Psoas muscle (tissue), 8 donors: ENCODE data around the gene CMTM8. TPM values are rescaled to one million over a fixed set of nuclear protein-coding genes. Genes with fewer than 3 reads are reported as not detected.

Source experiments
- ATAC-seq, 4 donors: fragments of 200-7000 bp; cut with Tn5 transposase; one replicate each; pipeline ENCODE4 v1.9.1; 2020; ENCODE audit warnings: moderate library complexity in 3 of 4, mild to moderate bottlenecking in 2 of 4
- DNase-seq, 2 donors: peaks; one replicate each; pipeline ENCODE4 v3.0.0-alpha.2; 2020
- H3K27ac ChIP-seq: fragments of 200-600 bp; one replicate; pipeline ENCODE4 v1.8.0; 2022
- H3K27me3 ChIP-seq, 3 donors: fragments of 200-600 bp in 1 of 3; one replicate each; pipeline versions ENCODE4 v1.6.1 to v1.8.0; 2013 to 2022; ENCODE audit warnings: low read length in 2 of 3, mild to moderate bottlenecking in 2 of 3, moderate library complexity in 1 of 3; ENCODE audit not compliant: insufficient read depth in 3 of 3
- H3K36me3 ChIP-seq, 2 donors: fragments of 200-600 bp in 1 of 2; one replicate each; pipeline versions ENCODE4 v1.6.1 to v1.8.0; 2013 to 2022; ENCODE audit warnings: low read depth in 1 of 2, mild to moderate bottlenecking in 1 of 2, moderate library complexity in 1 of 2; ENCODE audit not compliant: insufficient read depth in 1 of 2
- H3K4me1 ChIP-seq: fragments of 200-600 bp; one replicate; pipeline ENCODE4 v1.8.0; 2022
- H3K4me3 ChIP-seq: fragments of 200-600 bp; one replicate; pipeline ENCODE4 v1.8.0; 2022; ENCODE audit warnings: mild to moderate bottlenecking
- H3K9me3 ChIP-seq: fragments of 200-600 bp; one replicate; pipeline ENCODE4 v1.8.0; 2022
- WGBS, 3 donors: extraction: QIAGEN DNeasy Blood & Tissue Kit; methylation state at CpG; one replicate each; pipeline versions ENCODE4 v1.1.6 to v1.1.7; 2013; 5-methylcytosine and 5-hydroxymethylcytosine counted together
- intact Hi-C, 2 donors: fragments of 100-400 bp; cut with DNase I; formaldehyde crosslinking; loops; one replicate each; pipeline versions ENCODE4 v1.11.0 to v1.14.2; 2022
- polyA plus RNA-seq, 3 donors: library from polyadenylated mRNA; stranded (reverse); fragments of 200-250 nt; gene quantifications; one replicate each; pipeline ENCODE4 v1.2.3, GENCODE V29; 2013
- total RNA-seq, 4 donors: library from RNA; stranded (reverse); fragmentation: NEBNext Ultra II Directional in 2 of 4; extraction: Animal tissue kit (Norgen Biotek cat#: 25700) in 2 of 4; gene quantifications; one replicate each; pipeline versions ENCODE4 v1.2.1 to v1.2.4, GENCODE V29; 2021 to 2023
- TF ChIP-seq, protein P1 (sequence below): fragments of 200-600 bp; IDR thresholded peaks from one replicate; pipeline ENCODE4 v1.8.0; 2022; ENCODE audit warnings: antibody characterized with exemption
- donor health status: healthy with polysubstance abuse.
- donor health status: DM: no; HTN: no; CAD: no; lungs with moderate emphysema.
- donor health status: Bipolar disorder and iron deficiency.
- donor health status: healthy.
- donor health status: DM: yes; HTN: yes; CAD: no.
- donor health status: DM: no; HTN: no; CAD: no.
- donor health status: DM: no; HTN: no; CAD: no.
- donor health status: DM: yes; HTN: yes; CAD: no.

CMTM8 gene
- total and polyA plus RNA-seq, 7 donors, result 0.97 to 4.2 (median 2.0) TPM

GRCh38 chr3:32285891-32286290 is 47.4 kb downstream of the CMTM8 start:
- Histone ChIP-seq H3K27ac (no peak overlapping the region), H3K4me3 (no peak overlapping the region), H3K9me3 (no peaks in the 10 kb centered on the region), H3K36me3 (no peaks in the 10 kb centered on the region), H3K4me1 (no peaks in the 10 kb centered on the region), H3K27me3 (no peaks in the 10 kb centered on the region)
- WGBS, 3 donors, result 68 to 77% (median 70%) methylated on average over 8 of the region's 8 CpGs
- TF ChIP-seq, protein P1, sequence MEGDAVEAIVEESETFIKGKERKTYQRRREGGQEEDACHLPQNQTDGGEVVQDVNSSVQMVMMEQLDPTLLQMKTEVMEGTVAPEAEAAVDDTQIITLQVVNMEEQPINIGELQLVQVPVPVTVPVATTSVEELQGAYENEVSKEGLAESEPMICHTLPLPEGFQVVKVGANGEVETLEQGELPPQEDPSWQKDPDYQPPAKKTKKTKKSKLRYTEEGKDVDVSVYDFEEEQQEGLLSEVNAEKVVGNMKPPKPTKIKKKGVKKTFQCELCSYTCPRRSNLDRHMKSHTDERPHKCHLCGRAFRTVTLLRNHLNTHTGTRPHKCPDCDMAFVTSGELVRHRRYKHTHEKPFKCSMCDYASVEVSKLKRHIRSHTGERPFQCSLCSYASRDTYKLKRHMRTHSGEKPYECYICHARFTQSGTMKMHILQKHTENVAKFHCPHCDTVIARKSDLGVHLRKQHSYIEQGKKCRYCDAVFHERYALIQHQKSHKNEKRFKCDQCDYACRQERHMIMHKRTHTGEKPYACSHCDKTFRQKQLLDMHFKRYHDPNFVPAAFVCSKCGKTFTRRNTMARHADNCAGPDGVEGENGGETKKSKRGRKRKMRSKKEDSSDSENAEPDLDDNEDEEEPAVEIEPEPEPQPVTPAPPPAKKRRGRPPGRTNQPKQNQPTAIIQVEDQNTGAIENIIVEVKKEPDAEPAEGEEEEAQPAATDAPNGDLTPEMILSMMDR, result no peak
- intact Hi-C loops, result no loop called here
- DNase-seq (no peak), ATAC-seq (no peak)

DNA sequence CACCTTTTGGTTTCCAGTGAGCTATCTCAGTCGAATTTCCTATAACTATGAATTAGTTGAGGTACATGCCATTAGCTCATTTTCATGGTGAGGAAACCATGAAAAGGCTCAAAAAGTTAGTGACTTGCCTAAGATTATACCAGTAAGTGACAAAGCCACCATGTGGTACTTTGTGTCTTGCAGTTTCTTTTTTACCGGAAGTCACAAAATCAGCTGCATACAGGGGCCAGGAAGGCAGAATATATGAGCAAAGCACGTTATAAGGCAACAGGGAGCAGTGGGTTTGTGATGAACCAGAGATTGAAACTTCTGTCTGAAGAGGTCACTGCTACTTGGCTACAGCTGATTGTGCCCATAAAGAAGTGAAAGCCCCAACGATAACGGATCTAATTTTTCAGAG is 50.3 kb downstream of the CMTM8 start:
- ATAC-seq (no peak), DNase-seq (no peak)
- TF ChIP-seq, protein P1, result no peak
- no peaks in the 10 kb centered on the region for H3K36me3 ChIP-seq
- H3K4me3 ChIP-seq, result no peak overlapping the region
- 67 to 73% (median 69%) methylated on average over 5 of the region's 5 CpGs for WGBS, 3 donors
- intact Hi-C loops, result no loop called here
- no peak overlapping the region for H3K27ac ChIP-seq
- no peaks in the 10 kb centered on the region for H3K27me3 ChIP-seq
- no peaks in the 10 kb centered on the region for H3K9me3 ChIP-seq
- H3K4me1 ChIP-seq, result no peaks in the 10 kb centered on the region

DNA sequence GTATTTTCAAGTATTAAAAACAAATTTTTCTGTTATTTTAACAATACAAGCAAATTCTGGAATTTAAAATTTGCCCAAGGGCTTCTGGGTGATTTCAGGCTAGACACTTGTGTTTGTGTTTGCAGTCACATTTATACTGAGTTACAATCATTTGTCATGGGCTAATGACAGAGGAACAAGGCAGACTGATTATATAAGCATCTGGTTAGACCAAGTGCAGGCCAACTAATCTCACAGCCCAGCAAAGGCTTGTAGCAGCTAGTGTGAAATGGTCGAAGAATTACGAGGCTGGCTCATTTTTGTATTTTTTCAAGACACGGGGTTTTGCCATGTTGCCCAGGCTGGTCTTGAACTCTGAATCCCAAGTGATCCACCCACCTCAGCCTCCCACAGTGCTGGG is 52.1 kb downstream of the CMTM8 start:
- TF ChIP-seq, protein P1, result no peak
- H3K36me3 ChIP-seq, result no peaks in the 10 kb centered on the region
- no peaks in the 10 kb centered on the region for H3K27me3 ChIP-seq
- H3K4me3 ChIP-seq, result no peak overlapping the region
- H3K9me3 ChIP-seq, result no peaks in the 10 kb centered on the region
- no peaks in the 10 kb centered on the region for H3K4me1 ChIP-seq
- intact Hi-C loops, result no loop called here
- WGBS, 3 donors, result 27 to 60% (median 37%) methylated on average over 3 of the region's 3 CpGs
- no peak overlapping the region for H3K27ac ChIP-seq
- DNase-seq (no peak), ATAC-seq (no peak)

GRCh38 chr3:32292085-32292796 is 53.8 kb downstream of the CMTM8 start:
- DNase-seq (no peak), ATAC-seq (no peak)
- no peaks in the 10 kb centered on the region for H3K27me3 ChIP-seq
- no peaks in the 10 kb centered on the region for H3K36me3 ChIP-seq
- no peak overlapping the region for H3K27ac ChIP-seq
- no peaks in the 10 kb centered on the region for H3K4me1 ChIP-seq
- intact Hi-C loops, result no loop called here
- TF ChIP-seq, protein P1, result no peak
- H3K9me3 ChIP-seq, result no peaks in the 10 kb centered on the region
- no peak overlapping the region for H3K4me3 ChIP-seq
- WGBS, 3 donors, result 79 to 84% (median 80%) methylated on average over 7 of the region's 7 CpGs

- H3K27ac ChIP-seq, result no peak overlapping the region
- H3K27me3 ChIP-seq, result no peaks in the 10 kb centered on the region
- TF ChIP-seq, protein P1, result no peak
- no peaks in the 10 kb centered on the region for H3K4me1 ChIP-seq
- DNase-seq (no peak), ATAC-seq (no peak)
- 75 to 83% (median 76%) methylated on average over 3 of the region's 3 CpGs for WGBS, 3 donors
- no peaks in the 10 kb centered on the region for H3K9me3 ChIP-seq
- H3K36me3 ChIP-seq, result no peaks in the 10 kb centered on the region
- intact Hi-C loops, result no loop called here
- H3K4me3 ChIP-seq, result no peak overlapping the region
Measured at GRCh38 chr3:32293903-32294302, 55.4 kb downstream of the CMTM8 start.
